Heart right ventricle (tissue), 16 donors: ENCODE data around the gene ATXN1. TPM values are rescaled to one million over a fixed set of nuclear protein-coding genes. Genes with fewer than 3 reads are reported as not detected.

Experiments used
- ATAC-seq, 8 donors: fragments of 200-7000 bp; cut with Tn5 transposase; one replicate each; pipeline ENCODE4 v1.9.1; 2020; ENCODE audit warnings: mild to moderate bottlenecking in 8 of 8, moderate library complexity in 8 of 8, moderate number of reproducible peaks in 1 of 8
- DNase-seq, 2 donors: peaks; one replicate each; pipeline ENCODE4 v3.0.0-alpha.2; 2020
- H3K27ac ChIP-seq, 10 donors: fragments of 200-600 bp; sonication (generic) in 2 of 10; one replicate each; pipeline versions ENCODE4 v1.5.0 to v1.8.0; 2020 to 2022; ENCODE audit warnings: mild to moderate bottlenecking in 3 of 10
- H3K27me3 ChIP-seq, 7 donors: fragments of 200-600 bp; one replicate each; pipeline ENCODE4 v1.8.0; 2021 to 2022; ENCODE audit warnings: mild to moderate bottlenecking in 2 of 7
- H3K36me3 ChIP-seq, 9 donors: fragments of 200-600 bp; sonication (generic) in 1 of 9; one replicate each; pipeline versions ENCODE4 v1.5.0 to v1.8.0; 2020 to 2022; ENCODE audit warnings: mild to moderate bottlenecking in 2 of 9
- H3K4me1 ChIP-seq, 9 donors: fragments of 200-600 bp; sonication (generic) in 1 of 9; one replicate each; pipeline versions ENCODE4 v1.5.0 to v1.8.0; 2020 to 2022; ENCODE audit warnings: mild to moderate bottlenecking in 4 of 9
- H3K4me3 ChIP-seq, 10 donors: fragments of 200-600 bp; sonication (generic) in 2 of 10; one replicate each; pipeline versions ENCODE4 v1.5.0 to v1.8.0; 2020 to 2022; ENCODE audit warnings: mild to moderate bottlenecking in 7 of 10, moderate library complexity in 2 of 10
- H3K9me3 ChIP-seq, 11 donors: fragments of 200-600 bp in 10 of 11; sonication (generic) in 2 of 11; one replicate each; pipeline versions ENCODE4 v1.5.0 to v1.8.0; 2013 to 2022; ENCODE audit warnings: mild to moderate bottlenecking in 2 of 11, control low read depth in 1 of 11, moderate library complexity in 1 of 11
- WGBS, 2 donors: extraction: QIAGEN DNeasy Blood & Tissue Kit; methylation state at CpG; one replicate each; pipeline ENCODE4 v1.1.7; 2013; ENCODE audit warnings: inconsistent platforms in 1 of 2; 5-methylcytosine and 5-hydroxymethylcytosine counted together
- intact Hi-C, 10 donors: fragments of 100-400 bp; cut with DNase I; formaldehyde crosslinking; loops; one replicate each; pipeline versions ENCODE4 v1.11.1 to v1.14.2; 2022
- polyA plus RNA-seq, 2 donors: library from polyadenylated mRNA; stranded (reverse); fragments of 200-250 nt; gene quantifications; one replicate each; pipeline ENCODE4 v1.2.3, GENCODE V29; 2013
- total RNA-seq, 10 donors: library from RNA; stranded (reverse); fragmentation: NEBNext Ultra II Directional in 3 of 10; extraction: Animal tissue kit (Norgen Biotek cat#: 25700) in 3 of 10; gene quantifications; one replicate each; pipeline versions ENCODE4 v1.2.1 to v1.2.4, GENCODE V29; 2021 to 2023
- TF ChIP-seq, protein P1 (sequence below), 9 donors: fragments of 200-600 bp; sonication (generic) in 2 of 9; IDR thresholded peaks; one replicate each; pipeline versions ENCODE4 v1.5.0 to v1.8.0; 2021 to 2022; ENCODE audit warnings: antibody characterized with exemption in 9 of 9, mild to moderate bottlenecking in 5 of 9, moderate library complexity in 1 of 9
- donor health status: Arrhythmogenic right ventricular cardiomyopathy.
- donor health status: ischemic (EF 13 %, LVEDD 7.1; RV severe dilation, severe dysfunction).
- donor health status: healthy with polysubstance abuse.
- donor health status: DM: no; HTN: yes; CAD: no.
- donor health status: DM: no; HTN: no; CAD: no.
- donor health status: ischemic (EF 25% LVEDD 6.9; RV normal size, moderate dysfunction).
- donor health status: ischemic (EF 25% LVEDD 5.7; RV mildly dilated, moderate dysfunction).
- donor health status: healthy.
- donor health status: DM: yes; HTN: yes; CAD: no.
- donor health status: Ischemic cardiomyopathy.
- donor health status: ischemic (EF 35%, LVEDD 5.7; RV mildly dilated, moderate dysfunction).
- donor health status: nonischemic (EF 11% LVEDD 7.7; RV severe dilation, severe dysfunction).
- donor health status: DM: yes; HTN: yes; CAD: no.
- donor health status: PGD.
- donor health status: ischemic (EF 29% LVEDD 5.4; RV normal size, mild dysfunction).
- donor health status: nonischemic (EF 23%, LVEDD 6.1; RV moderate dilation, normal function).

ATXN1 gene
- total and polyA plus RNA-seq, 12 donors, result 4.1 to 46.5 (median 40.3) TPM

DNA sequence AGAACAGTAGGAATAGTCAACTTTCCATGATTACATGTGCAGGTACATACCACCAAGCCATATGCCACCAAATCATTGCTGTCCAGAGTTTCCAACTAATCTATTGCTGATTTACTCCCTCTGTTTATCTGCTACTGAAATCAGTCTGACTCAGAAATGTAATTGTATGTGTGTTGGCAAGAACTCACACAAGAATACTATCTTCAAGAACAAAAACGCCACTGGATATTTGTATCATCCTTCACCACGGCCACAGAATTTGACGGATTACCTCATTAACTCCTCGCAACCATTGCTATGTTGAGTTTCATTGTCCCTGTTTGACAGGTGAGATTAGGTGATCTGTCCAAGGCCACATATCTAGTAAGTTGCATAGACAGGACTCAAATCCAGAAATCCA lies 363.6 kb downstream of the ATXN1 start:
- H3K4me1 ChIP-seq, result peaks cover 0 to 16% (median 2%) of the 10 kb centered on the region in 9 donors
- no peaks in the 10 kb centered on the region for H3K27me3 ChIP-seq
- no peaks in the 10 kb centered on the region for H3K36me3 ChIP-seq
- TF ChIP-seq, protein P1, sequence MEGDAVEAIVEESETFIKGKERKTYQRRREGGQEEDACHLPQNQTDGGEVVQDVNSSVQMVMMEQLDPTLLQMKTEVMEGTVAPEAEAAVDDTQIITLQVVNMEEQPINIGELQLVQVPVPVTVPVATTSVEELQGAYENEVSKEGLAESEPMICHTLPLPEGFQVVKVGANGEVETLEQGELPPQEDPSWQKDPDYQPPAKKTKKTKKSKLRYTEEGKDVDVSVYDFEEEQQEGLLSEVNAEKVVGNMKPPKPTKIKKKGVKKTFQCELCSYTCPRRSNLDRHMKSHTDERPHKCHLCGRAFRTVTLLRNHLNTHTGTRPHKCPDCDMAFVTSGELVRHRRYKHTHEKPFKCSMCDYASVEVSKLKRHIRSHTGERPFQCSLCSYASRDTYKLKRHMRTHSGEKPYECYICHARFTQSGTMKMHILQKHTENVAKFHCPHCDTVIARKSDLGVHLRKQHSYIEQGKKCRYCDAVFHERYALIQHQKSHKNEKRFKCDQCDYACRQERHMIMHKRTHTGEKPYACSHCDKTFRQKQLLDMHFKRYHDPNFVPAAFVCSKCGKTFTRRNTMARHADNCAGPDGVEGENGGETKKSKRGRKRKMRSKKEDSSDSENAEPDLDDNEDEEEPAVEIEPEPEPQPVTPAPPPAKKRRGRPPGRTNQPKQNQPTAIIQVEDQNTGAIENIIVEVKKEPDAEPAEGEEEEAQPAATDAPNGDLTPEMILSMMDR (IDR thresholded peaks at IDR 0.05), result no peak
- H3K9me3 ChIP-seq, result no peaks in the 10 kb centered on the region
- H3K4me3 ChIP-seq, result no peak overlapping the region
- no peak overlapping the region for H3K27ac ChIP-seq
- ATAC-seq (no peak), DNase-seq (no peak)
- 80 to 81% methylated on average over 4 of the region's 4 CpGs for WGBS, 2 donors
- intact Hi-C loops, result no loop called here

DNA sequence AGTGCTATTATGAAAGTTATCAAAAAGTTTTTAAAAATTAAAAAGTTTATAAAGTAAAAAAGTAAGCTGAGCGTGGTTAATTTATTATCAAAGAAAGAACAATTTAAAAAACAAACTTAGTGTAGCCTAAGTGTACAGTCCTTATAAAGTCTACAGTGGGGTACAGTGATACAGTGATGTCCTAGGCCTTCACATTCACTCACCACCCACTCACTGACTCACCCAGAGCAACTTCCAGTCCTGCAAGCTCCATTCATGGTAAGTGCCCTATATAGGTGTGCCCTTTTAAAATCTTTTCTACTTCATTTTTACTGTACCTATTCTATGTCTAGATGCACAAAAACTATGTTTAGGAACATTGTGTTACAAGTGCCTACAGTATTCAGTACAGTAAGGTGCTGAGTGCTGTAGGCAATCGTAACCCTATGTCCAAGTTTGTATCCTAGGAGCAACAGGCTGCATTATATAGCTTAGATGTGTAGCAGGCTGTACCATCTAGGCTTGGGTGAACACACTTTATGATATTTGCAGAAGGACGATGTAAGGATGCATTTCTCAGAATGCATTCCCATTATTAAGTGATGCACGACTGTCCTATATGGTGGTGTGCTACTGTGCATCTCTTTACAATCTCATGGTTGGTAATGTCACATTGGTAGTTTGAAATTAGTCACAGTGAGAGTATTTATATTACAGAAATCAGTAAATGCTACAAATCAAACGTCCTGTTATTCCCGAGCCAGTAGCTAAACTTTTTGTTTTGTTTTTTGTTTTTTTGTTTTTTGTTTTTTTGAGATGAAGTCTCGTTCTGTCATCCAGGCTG lies 364.6 kb downstream of the ATXN1 start:
- DNase-seq (no peak), ATAC-seq (no peak)
- H3K4me1 ChIP-seq, result peaks cover 0 to 22% (median 8%) of the 10 kb centered on the region in 9 donors
- WGBS, 2 donors, result 88 to 92% methylated on average over 7 of the region's 7 CpGs
- H3K36me3 ChIP-seq, result no peaks in the 10 kb centered on the region
- H3K4me3 ChIP-seq, result no peak overlapping the region
- no peak overlapping the region for H3K27ac ChIP-seq
- H3K27me3 ChIP-seq, result no peaks in the 10 kb centered on the region
- TF ChIP-seq, protein P1 (IDR thresholded peaks at IDR 0.05), result no peak
- H3K9me3 ChIP-seq, result no peaks in the 10 kb centered on the region
- intact Hi-C loops, result no loop called here

DNA sequence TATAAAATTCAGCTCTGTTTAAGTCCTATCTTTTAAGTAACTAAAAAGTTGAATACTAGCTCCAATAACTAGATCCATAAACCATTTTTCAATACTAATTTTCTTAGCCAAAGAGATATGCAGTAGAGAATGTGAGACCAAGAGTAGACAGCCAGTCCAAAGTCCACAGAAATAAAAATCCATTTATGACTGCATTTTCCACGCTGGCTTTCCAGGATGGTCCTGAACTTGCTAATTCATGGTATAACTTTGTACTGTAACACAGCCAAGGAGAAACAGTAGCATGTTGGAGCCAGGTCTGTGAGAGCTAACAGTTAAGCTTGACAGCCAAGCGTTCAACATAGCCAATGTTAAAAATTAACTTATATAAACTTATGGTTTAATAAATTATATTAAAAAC lies 366.6 kb downstream of the ATXN1 start:
- H3K4me3 ChIP-seq, result no peak overlapping the region
- 96 to 98% methylated on average over 2 of the region's 2 CpGs for WGBS, 2 donors
- intact Hi-C loops, result no loop called here

DNA sequence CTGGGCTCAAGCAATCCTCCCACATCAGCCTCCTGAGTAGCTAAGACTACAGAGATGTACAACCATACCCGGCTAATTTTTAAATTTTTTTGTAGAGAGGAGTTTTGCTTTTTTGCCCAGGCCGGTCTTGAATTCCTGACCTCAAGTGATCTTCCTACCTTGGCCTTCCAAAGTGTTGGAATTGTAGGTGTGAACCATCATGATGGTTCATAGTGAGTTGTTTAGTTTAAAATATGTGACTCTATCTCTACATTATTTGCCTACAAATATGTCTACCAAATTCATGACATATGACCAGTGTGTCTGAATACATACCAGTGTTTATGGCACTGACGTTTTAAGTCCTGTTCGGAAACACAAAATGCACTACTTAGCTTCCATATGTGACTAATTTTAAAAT lies 367.9 kb downstream of the ATXN1 start:
- H3K4me1 ChIP-seq, result peaks cover 0 to 16% (median 12%) of the 10 kb centered on the region in 9 donors
- intact Hi-C loops, result no loop called here
- ATAC-seq (no peak), DNase-seq (no peak)
- H3K27me3 ChIP-seq, result no peaks in the 10 kb centered on the region
- H3K4me3 ChIP-seq, result no peak overlapping the region
- WGBS, 2 donors, result 98% methylated on average over 4 of the region's 4 CpGs
- no peaks in the 10 kb centered on the region for H3K36me3 ChIP-seq
- H3K27ac ChIP-seq, result no peak overlapping the region
- H3K9me3 ChIP-seq, result no peaks in the 10 kb centered on the region
- TF ChIP-seq, protein P1 (IDR thresholded peaks at IDR 0.05), result no peak

More for the DNA sequence above, 366.6 kb downstream of the ATXN1 start:
- DNase-seq (no peak), ATAC-seq (no peak)
- TF ChIP-seq, protein P1 (IDR thresholded peaks at IDR 0.05), result no peak
- Histone ChIP-seq H3K9me3 (no peaks in the 10 kb centered on the region), H3K4me1 (peaks cover 0 to 27% (median 13%) of the 10 kb centered on the region in 9 donors), H3K27ac (no peak overlapping the region), H3K36me3 (no peaks in the 10 kb centered on the region), H3K27me3 (no peaks in the 10 kb centered on the region)
